Measurements from ENCODE around the gene CDR2.

The CDR2 gene

DNA sequence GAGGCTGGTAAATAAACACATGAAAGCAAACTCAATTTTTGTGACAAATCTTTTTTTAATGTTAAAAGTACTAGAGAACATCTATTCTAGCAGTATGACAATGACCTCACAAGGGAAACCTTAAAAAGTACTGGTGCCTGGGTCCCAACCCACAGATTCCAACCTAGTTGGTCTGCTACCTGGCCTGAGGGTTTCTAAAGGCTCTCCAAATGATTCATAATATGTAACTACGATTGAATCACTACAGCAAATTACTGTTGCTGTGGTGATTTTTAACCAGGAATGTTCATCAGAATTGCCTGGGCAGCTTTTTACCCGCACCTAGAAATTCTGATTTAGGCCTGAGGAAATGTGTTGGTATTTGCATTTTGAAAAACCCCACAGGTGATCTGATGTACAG lies 26.1 kb downstream of the CDR2 start:
- DNase-seq = no peak

- DNase-seq = no peak
Observed at GRCh38 chr16:22347100-22347820, 27.2 kb downstream of the CDR2 start.

- no peak for DNase-seq
Observed at GRCh38 chr16:22346483-22346882, 27.9 kb downstream of the CDR2 start.

- DNase-seq = no peak
Observed at GRCh38 chr16:22342082-22342481, 32.3 kb downstream of the CDR2 start.

DNA sequence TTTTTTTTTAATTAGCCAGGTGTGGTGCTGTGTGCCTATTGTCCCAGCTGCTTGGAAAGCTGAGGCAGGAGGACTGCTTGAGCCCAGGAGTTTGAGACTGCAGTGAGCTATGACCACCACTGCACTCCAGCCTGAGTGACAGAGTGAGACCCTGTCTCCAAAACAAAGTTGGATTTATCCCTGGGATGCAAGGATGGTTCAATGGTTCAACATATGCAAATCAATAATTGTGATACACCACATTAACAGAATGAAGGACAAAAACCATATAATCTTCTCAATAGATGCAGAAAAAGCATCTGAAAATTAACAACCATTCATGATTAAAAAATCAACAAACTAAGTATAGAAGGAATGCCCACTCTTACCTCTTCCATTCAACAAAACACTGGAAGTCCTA lies 33.5 kb downstream of the CDR2 start:
- DNase-seq = no peak

DNA sequence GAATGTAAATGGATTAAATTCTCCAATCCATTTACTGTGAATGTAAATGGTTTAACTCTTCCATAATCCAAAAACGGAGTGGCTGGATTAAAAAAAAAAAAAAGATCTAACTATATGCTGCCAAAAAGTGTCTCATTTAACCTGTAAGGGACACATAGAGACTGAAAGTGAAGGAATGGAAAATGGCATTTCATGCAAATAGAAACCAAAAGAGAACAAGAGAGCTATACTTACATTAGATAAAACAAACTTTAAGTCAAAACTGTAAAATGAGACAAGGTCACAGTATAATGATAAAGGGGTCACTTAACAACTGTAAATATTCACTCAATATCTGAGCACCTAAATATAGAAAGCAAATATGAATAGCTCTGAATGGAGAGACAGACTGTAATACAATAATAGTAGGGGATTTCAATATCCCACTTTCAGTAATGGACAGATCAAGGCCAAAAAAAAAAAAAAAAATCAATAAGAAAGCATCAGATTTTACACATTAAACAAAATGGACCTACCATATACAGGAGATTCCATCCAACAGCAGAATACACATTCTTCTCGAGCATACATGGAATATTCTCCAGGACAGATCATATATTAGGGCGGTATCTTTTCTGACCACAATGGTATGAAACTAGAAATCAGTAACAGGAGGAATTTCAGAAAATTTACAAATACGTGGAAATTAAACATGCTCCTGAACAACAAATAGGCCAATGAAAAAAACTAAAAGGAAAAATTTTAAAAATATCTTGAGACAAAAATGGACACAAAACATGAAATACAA lies 36.4 kb downstream of the CDR2 start:
- DNase-seq = no peak

- no peak for DNase-seq
Observed at GRCh38 chr16:22337045-22337444, 37.4 kb downstream of the CDR2 start.

- DNase-seq = no peak
Observed at GRCh38 chr16:22336581-22336980, 37.8 kb downstream of the CDR2 start.

GRCh38 chr16:22335668-22336246 lies 38.7 kb downstream of the CDR2 start:
- no peak for DNase-seq

DNA sequence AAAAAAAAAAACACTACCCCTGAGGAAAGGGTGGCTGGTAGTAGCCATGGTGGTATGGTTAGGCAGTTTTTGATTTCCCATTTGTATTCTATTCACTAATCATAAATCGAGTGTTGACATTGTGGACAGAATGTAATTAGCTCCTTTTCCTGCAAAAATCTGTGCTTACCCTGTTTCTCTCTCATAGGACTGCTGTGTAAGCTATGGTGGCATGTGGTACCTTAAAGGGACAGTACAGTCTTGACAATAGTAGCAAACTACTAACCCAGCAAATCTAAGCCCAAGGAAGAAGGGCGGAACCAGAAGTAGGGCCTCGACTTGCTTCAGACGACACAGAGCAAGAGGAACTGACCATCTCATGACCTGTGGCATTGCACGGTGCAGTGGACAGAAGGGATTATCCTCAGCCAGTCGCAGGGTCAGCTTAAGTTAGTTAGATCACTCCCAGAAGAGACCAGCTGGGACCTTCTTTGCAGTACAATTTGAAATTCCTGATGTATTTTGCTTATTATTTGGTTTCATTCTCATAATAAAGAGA lies 40.9 kb downstream of the CDR2 start:
- DNase-seq = no peak

- DNase-seq = no peak
Observed at GRCh38 chr16:22330326-22330725, 44.1 kb downstream of the CDR2 start.

DNA sequence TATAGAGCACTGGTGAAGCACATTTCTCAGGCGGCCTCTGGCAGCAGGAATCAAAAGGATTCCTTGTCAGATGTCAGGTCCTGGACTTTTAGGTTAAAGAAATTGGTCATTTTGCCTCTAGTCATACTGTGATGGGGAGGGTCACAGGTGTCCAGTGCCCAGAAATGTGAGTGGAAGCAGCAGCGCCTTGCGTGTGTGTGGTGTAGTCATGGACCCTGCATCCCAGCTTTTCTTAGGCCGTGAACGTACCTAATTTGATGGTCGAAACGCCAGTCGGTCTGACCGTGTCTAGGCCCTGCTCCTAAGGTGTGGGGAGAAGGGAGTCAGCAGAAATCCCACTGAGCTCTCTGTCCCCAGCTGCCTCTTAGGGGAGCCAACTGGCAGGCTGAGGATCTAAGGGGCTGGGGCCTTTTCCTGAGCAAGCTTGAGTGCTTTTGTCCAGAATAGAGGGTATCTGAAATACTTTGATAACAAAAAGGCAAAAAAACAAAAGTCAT lies 45.2 kb downstream of the CDR2 start:
- DNase-seq = no peak

GRCh38 chr16:22328081-22328725 lies 46.2 kb downstream of the CDR2 start:
- no peak for DNase-seq

DNA sequence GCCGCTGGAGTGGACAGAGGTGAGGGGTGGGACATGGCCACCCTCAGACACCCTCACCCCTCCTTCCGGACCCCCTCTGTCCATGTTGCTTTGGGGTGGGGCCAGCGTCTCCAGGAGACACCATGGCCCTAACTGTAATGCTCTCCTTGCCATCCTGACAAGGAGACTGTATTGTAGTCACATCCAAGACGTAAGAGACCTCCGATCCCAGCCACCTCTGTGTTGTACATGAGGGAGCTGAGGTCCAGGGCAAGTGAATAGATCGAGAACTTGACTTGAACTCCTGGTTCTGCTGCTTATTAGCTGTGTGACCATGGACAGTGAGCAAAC lies 47.0 kb downstream of the CDR2 start:
- no peak for DNase-seq

- DNase-seq = no peak
Observed at GRCh38 chr16:22326771-22327445, 47.5 kb downstream of the CDR2 start.

- DNase-seq = no peak
Observed at GRCh38 chr16:22326369-22326652, 48.1 kb downstream of the CDR2 start.

DNA sequence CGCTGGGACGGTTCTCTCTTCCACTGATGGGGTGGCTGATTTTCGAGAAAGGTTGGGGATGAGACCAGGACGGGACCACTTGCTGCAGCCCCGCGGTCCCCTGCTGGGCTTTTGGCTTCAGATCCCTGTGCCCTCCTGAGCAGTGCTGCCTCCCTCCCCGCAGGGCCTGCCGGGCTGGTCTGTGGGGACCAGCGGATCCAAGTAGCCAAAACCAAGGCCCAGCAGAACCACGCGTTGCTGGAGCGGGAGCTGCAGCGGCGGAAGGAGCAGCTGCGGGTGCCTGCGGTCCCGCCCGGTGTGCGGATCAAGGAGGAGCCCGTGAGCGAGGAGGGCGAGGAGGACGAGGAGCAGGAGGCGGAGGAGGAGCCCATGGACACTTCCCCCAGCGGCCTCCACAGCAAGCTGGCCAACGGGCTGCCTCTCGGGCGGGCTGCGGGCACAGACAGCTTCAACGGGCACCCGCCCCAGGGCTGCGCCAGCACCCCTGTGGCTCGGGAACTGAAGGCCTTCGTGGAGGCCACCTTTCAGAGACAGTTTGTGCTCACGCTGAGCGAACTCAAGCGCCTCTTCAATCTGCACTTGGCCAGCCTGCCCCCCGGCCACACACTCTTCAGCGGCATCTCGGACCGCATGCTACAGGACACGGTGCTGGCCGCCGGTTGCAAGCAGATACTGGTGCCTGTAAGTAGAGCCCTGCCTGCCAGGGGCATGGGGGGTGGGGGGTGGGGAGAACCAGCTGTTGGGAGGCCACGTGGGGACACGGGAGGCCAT lies 48.6 kb downstream of the CDR2 start:
- no peak for DNase-seq

GRCh38 chr16:22324787-22325597 lies 49.4 kb downstream of the CDR2 start:
- DNase-seq = no peak

DNA sequence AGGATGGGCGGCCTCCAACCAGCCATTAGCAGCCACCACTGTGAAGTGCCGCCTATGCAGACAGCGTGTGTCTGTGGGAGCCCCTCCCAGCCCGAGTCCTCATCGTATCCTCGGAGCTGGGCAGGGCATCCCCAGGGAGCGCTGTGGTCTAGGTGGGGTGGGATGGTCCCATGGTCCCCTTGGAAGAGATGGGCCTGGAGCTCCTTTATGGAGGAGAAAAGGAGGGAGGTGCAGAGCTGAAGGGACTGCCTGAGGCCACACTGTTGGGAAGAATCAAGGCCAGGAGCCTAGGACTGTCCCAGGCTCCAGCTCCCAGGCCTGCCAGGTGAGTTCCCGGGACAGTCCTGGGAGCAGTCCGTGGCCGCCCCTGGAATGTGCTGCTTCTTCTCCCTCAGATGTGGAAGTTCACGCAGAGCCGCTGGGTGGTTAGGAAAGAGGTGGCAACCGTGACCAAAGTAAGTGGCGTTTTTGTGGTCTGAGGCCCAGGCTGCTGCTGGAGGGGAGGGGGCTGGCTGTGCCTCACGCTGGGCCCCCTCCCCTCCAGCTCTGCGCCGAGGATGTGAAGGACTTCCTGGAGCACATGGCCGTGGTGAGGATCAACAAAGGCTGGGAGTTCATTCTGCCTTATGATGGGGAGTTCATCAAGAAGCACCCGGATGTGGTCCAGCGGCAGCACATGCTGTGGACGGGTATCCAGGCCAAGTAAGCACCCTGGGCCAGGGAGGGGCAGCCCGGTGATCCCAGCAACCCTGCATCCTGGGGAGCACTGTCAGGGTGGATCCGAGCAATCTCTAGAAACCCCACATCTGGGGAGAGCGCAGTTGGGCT lies 50.2 kb downstream of the CDR2 start:
- DNase-seq = no peak
